ENCODE data around the gene IPO11. TPM values are rescaled to one million over a fixed set of nuclear protein-coding genes. Genes with fewer than 3 reads are reported as not detected.
A peak's percentile ranks its signal among the peaks of the same experiment; 100 is the strongest.

IPO11 gene
- total RNA-seq, 1 experiment from 2014 or later, result 36.6 TPM

- no peaks in the 10 kb centered on the region for H3K4me1 Mint-ChIP-seq (ENCODE audit: insufficient read depth, unreplicated experiment)
- H3K27ac Mint-ChIP-seq (ENCODE audit: low read depth, unreplicated experiment), result no peak overlapping the region
- BruUV-seq (replicated peaks), result no TSS peak
- no peak for DNase-seq (ENCODE audit: unreplicated experiment)
- TF ChIP-seq CTCF (IDR thresholded peaks at IDR 0.05; ENCODE audit: unreplicated experiment), result no peak
- intact Hi-C loops (cut with micrococcal nuclease), result no loop called here
- H3K4me3 Mint-ChIP-seq (ENCODE audit: unreplicated experiment), result no peak overlapping the region
- no peaks in the 10 kb centered on the region for H3K27me3 Mint-ChIP-seq (ENCODE audit: insufficient read depth, unreplicated experiment)
- no peaks in the 10 kb centered on the region for H3K9me3 Mint-ChIP-seq (ENCODE audit: unreplicated experiment)
- POLR2A ChIA-PET, result no interaction called here
- peaks cover 30% of the 10 kb centered on the region for H3K36me3 Mint-ChIP-seq (ENCODE audit: insufficient read depth, unreplicated experiment)
- CTCF ChIA-PET, result no interaction called here
Measured at GRCh38 chr5:62448528-62448927, 36.0 kb downstream of the IPO11 start.

GRCh38 chr5:62450259-62450658, 37.7 kb downstream of the IPO11 start:
- no peak for DNase-seq (ENCODE audit: unreplicated experiment)
- POLR2A ChIA-PET, result interaction anchor here (0.7 to 1.3 kb wide), 4 partner anchors 10 to 306 kb away, joined by 3 to 5 read pairs (median 4); partner anchors contain the start of gene DIMT1
- intact Hi-C loops (cut with micrococcal nuclease), result no loop called here

GRCh38 chr5:62457071-62457470, 44.5 kb downstream of the IPO11 start:
- ChIA-PET CTCF (interaction anchor here (0.8 to 2.5 kb wide), 6 partner anchors 9 to 323 kb away, joined by 3 to 8 read pairs (median 5); no protein-coding TSS in a partner anchor), POLR2A (interaction anchor here (0.6 to 2.0 kb wide), 4 partner anchors 9 to 174 kb away, joined by 3 to 7 read pairs (median 3); partner anchors contain the start of gene DIMT1)
- Mint-ChIP-seq H3K4me3 (ENCODE audit: unreplicated experiment) (no peak overlapping the region), H3K4me1 (ENCODE audit: insufficient read depth, unreplicated experiment) (no peaks in the 10 kb centered on the region), H3K9me3 (ENCODE audit: unreplicated experiment) (no peaks in the 10 kb centered on the region), H3K27me3 (ENCODE audit: insufficient read depth, unreplicated experiment) (no peaks in the 10 kb centered on the region), H3K36me3 (ENCODE audit: insufficient read depth, unreplicated experiment) (peaks cover 29% of the 10 kb centered on the region), H3K27ac (ENCODE audit: low read depth, unreplicated experiment) (peak overlapping the region; percentile 31)
- no TSS peak for BruUV-seq (replicated peaks)
- no peak for TF ChIP-seq CTCF (IDR thresholded peaks at IDR 0.05; ENCODE audit: unreplicated experiment)
- intact Hi-C loops (cut with micrococcal nuclease), result no loop called here
- DNase-seq (ENCODE audit: unreplicated experiment), result peak; percentile 66

More at GRCh38 chr5:62450259-62450658, 37.7 kb downstream of the IPO11 start:
- CTCF ChIA-PET, result interaction anchor here (0.6 to 1.4 kb wide), 3 partner anchors 10 to 328 kb away, joined by 3 to 9 read pairs (median 3); no protein-coding TSS in a partner anchor
- H3K27ac Mint-ChIP-seq (ENCODE audit: low read depth, unreplicated experiment), result no peak overlapping the region
- no peaks in the 10 kb centered on the region for H3K9me3 Mint-ChIP-seq (ENCODE audit: unreplicated experiment)
- H3K36me3 Mint-ChIP-seq (ENCODE audit: insufficient read depth, unreplicated experiment), result peaks cover 38% of the 10 kb centered on the region
- no peak for TF ChIP-seq CTCF (IDR thresholded peaks at IDR 0.05; ENCODE audit: unreplicated experiment)
- BruUV-seq (replicated peaks), result no TSS peak
- no peak overlapping the region for H3K4me3 Mint-ChIP-seq (ENCODE audit: unreplicated experiment)
- no peaks in the 10 kb centered on the region for H3K27me3 Mint-ChIP-seq (ENCODE audit: insufficient read depth, unreplicated experiment)
- H3K4me1 Mint-ChIP-seq (ENCODE audit: insufficient read depth, unreplicated experiment), result no peaks in the 10 kb centered on the region

GRCh38 chr5:62460578-62460983, 48.0 kb downstream of the IPO11 start:
- BruUV-seq (replicated peaks), result no TSS peak
- H3K4me3 Mint-ChIP-seq (ENCODE audit: unreplicated experiment), result no peak overlapping the region
- no peaks in the 10 kb centered on the region for H3K9me3 Mint-ChIP-seq (ENCODE audit: unreplicated experiment)
- H3K27me3 Mint-ChIP-seq (ENCODE audit: insufficient read depth, unreplicated experiment), result no peaks in the 10 kb centered on the region
- peak; percentile 69 for TF ChIP-seq CTCF (IDR thresholded peaks at IDR 0.05; ENCODE audit: unreplicated experiment)
- POLR2A ChIA-PET, result interaction anchor here (1.0 kb wide), 1 partner anchor 10 kb away, joined by 4 read pairs; no protein-coding TSS in a partner anchor
- CTCF ChIA-PET, result interaction anchor here (0.7 to 2.6 kb wide), 19 partner anchors 8 to 1471 kb away, joined by 3 to 40 read pairs (median 4); no protein-coding TSS in a partner anchor
- peak; percentile 45 for DNase-seq (ENCODE audit: unreplicated experiment)
- H3K36me3 Mint-ChIP-seq (ENCODE audit: insufficient read depth, unreplicated experiment), result peaks cover 11% of the 10 kb centered on the region
- no peak overlapping the region for H3K27ac Mint-ChIP-seq (ENCODE audit: low read depth, unreplicated experiment)
- no peaks in the 10 kb centered on the region for H3K4me1 Mint-ChIP-seq (ENCODE audit: insufficient read depth, unreplicated experiment)
- intact Hi-C loops (cut with micrococcal nuclease), result loop anchor here (1.0 kb wide), 1 partner anchor 319 kb away; no protein-coding TSS in a partner anchor

All from MCF 10A (cell line).